Muscle layer of duodenum (tissue), 2 donors: Measurements from ENCODE around the gene ERC2.

ENCODE experiments used
- H3K27ac ChIP-seq: one replicate; pipeline ENCODE4 v1.7.0; 2013; ENCODE audit warnings: mild to moderate bottlenecking, low read length
- H3K27me3 ChIP-seq: one replicate; pipeline ENCODE4 v1.7.0; 2013; ENCODE audit warnings: low read depth, mild to moderate bottlenecking, control low read depth, low read length
- H3K36me3 ChIP-seq, 2 donors: one replicate each; pipeline ENCODE4 v1.7.0; 2013; ENCODE audit warnings: low read length in 2 of 2, control low read depth in 1 of 2, mild to moderate bottlenecking in 1 of 2; ENCODE audit not compliant: insufficient read depth in 2 of 2, control insufficient read depth in 1 of 2
- H3K4me1 ChIP-seq, 2 donors: one replicate each; pipeline ENCODE4 v1.7.0; 2013; ENCODE audit warnings: low read length in 2 of 2, mild to moderate bottlenecking in 2 of 2, control low read depth in 1 of 2, moderate library complexity in 1 of 2; ENCODE audit not compliant: insufficient read depth in 2 of 2, control insufficient read depth in 1 of 2
- H3K4me3 ChIP-seq, 2 donors: one replicate each; pipeline ENCODE4 v1.7.0; 2013; ENCODE audit warnings: low read length in 2 of 2, low read depth in 1 of 2, mild to moderate bottlenecking in 1 of 2
- H3K9me3 ChIP-seq, 2 donors: one replicate each; pipeline ENCODE4 v1.7.0; 2013; ENCODE audit warnings: low read length in 2 of 2, control low read depth in 1 of 2, mild to moderate bottlenecking in 1 of 2; ENCODE audit not compliant: control insufficient read depth in 1 of 2
- donor health status: healthy.

The ERC2 gene

DNA sequence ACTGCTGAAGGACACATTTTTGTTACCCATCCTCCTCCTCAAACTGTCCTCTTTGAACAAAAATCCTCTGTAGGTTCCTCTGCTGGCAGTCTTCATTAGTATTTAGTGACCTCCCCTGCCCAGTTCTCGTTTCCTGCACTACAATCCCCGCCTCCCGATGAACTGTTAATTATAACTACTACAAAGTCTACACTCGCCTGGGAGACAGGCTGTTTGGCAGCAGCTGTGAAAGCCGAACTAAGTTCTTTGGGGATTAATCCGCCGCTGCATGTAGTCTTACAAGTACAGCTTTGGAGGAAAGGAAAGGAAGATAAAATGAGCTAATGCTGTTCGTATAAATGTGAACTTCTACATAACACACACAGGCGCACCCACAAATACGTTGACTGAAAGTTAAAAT, 821.2 kb downstream of the ERC2 start:
- H3K4me3 ChIP-seq, result no peak overlapping the region
- no peaks in the 10 kb centered on the region for H3K27me3 ChIP-seq
- no peaks in the 10 kb centered on the region for H3K36me3 ChIP-seq
- H3K9me3 ChIP-seq, result no peaks in the 10 kb centered on the region
- no peaks in the 10 kb centered on the region for H3K4me1 ChIP-seq
- H3K27ac ChIP-seq, result no peak overlapping the region

DNA sequence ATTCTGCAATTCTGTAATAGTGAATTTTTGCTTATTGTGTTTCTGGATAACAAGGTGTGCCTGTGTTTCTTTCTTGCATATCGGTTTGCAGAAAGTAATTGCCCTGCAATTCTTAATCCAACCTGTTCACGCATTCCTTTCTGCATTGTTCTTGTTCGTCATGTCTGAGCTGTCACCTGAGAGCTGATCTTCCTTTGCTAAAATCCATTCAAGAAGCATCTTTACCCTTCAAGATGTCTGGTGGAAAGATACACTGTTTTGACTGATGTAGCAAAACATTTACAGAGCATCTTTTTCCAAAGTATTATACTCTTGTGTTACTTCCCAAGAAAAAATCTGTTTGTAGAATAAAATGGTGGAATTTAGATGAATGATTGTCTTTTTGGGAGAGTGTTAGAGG, 822.1 kb downstream of the ERC2 start:
- Histone ChIP-seq H3K36me3 (no peaks in the 10 kb centered on the region), H3K27ac (no peak overlapping the region), H3K27me3 (no peaks in the 10 kb centered on the region), H3K4me3 (no peak overlapping the region), H3K9me3 (no peaks in the 10 kb centered on the region), H3K4me1 (no peaks in the 10 kb centered on the region)

DNA sequence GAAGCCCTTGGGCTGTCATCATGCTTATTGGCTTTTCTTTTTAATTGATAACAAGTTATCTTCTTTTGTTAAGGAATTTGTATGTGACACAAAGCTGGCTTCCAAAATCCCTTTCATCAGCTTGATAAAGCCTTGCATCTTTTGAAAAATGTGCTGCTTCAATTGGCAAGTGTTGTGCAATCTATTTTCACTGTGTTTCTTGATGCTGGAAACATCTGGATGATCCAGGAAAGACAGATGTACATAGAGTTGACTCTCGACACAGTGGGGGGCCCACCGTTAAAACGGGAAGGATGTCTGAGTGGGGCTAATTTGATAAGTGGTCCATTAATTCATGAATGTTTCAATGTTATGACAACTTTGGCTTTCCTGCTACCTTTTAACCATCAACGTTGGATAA, 822.8 kb downstream of the ERC2 start:
- H3K4me3 ChIP-seq, result no peak overlapping the region
- no peaks in the 10 kb centered on the region for H3K36me3 ChIP-seq
- no peak overlapping the region for H3K27ac ChIP-seq
- no peaks in the 10 kb centered on the region for H3K4me1 ChIP-seq
- no peaks in the 10 kb centered on the region for H3K9me3 ChIP-seq
- no peaks in the 10 kb centered on the region for H3K27me3 ChIP-seq

DNA sequence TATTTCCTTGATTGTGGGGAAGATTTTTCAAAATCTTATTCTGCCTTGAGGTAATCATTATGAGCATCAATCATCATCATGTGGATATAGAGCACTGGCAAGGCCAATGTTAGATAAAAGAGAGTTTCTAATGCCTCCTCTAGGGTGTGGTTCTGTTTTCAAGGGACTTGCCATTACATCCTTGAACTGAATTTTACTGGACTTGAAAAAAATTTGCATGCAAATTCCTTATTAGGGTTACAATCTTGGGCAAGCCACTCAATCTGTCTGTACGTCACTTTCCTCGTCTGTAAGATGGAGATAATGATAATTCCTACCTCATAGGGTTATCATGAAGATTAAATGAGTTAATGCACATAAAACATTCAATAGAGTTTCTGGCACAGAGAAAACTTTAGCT, 825.0 kb downstream of the ERC2 start:
- Histone ChIP-seq H3K4me3 (no peak overlapping the region), H3K27me3 (no peaks in the 10 kb centered on the region), H3K36me3 (no peaks in the 10 kb centered on the region), H3K9me3 (no peaks in the 10 kb centered on the region), H3K27ac (no peak overlapping the region), H3K4me1 (no peaks in the 10 kb centered on the region)

DNA sequence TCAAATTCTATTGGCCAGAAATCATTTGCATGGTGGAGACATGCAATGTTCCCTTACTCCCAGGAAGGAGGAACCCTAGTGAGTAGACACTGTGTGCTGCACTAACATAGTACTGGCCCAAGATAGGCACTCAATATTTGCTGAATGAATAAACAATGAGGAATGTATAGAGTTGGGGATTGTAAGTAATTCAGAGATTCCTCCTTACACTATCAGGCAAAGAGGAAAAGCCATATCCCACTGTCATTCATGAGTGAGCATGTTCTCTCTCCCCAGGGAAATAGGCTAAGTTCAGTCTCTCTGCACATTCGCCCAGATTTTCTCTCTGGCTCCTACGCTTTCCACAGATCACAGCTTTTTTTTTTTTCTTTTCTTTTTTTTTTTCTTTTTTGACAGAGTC, 826.3 kb downstream of the ERC2 start:
- H3K9me3 ChIP-seq, result no peaks in the 10 kb centered on the region
- H3K36me3 ChIP-seq, result no peaks in the 10 kb centered on the region
- H3K27me3 ChIP-seq, result no peaks in the 10 kb centered on the region
- no peak overlapping the region for H3K27ac ChIP-seq
- no peak overlapping the region for H3K4me3 ChIP-seq
- no peaks in the 10 kb centered on the region for H3K4me1 ChIP-seq

DNA sequence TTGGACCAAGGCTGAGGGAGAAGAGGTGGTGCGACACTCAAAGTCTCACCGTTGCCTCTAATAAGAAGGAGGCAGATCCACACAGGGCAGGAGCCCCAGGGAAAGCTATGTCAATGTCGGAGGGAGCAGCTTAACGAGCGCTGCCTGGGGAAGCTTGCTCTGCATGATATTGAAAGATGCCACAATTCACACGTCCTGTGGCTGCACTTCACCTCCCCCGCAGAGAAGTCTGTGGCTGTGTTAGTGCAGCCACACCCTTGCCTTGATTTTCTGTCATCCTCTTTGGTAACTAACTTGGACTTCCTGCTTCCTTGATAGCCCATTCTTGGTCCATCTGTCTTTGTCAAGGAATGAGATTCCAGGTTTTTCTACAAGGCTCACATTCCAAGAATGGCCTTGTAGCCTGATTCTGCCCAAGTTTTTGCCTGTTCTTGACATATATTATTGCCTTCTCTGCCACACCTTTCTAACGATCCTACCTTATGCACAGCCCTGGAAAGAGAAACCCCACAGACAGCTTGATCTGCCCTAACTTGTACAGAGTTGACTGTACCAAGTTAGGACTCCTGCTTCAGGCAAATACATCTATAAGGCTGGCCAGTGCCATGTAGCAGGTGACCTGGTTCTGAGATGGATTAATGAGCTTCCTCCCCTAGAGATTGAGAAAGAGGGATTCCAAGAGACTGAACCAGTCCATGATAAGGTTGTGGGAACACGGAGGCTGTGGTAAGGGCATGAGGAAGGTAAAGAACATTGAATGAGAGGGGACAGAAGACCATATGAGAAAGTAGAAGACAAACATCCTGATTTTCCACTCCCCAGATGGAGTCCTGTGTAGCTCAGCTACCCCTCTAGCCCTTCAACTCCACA, 828.1 kb downstream of the ERC2 start:
- H3K27me3 ChIP-seq, result no peaks in the 10 kb centered on the region
- H3K9me3 ChIP-seq, result no peaks in the 10 kb centered on the region
- no peak overlapping the region for H3K4me3 ChIP-seq
- no peaks in the 10 kb centered on the region for H3K36me3 ChIP-seq
- H3K4me1 ChIP-seq, result no peaks in the 10 kb centered on the region
- H3K27ac ChIP-seq, result no peak overlapping the region

DNA sequence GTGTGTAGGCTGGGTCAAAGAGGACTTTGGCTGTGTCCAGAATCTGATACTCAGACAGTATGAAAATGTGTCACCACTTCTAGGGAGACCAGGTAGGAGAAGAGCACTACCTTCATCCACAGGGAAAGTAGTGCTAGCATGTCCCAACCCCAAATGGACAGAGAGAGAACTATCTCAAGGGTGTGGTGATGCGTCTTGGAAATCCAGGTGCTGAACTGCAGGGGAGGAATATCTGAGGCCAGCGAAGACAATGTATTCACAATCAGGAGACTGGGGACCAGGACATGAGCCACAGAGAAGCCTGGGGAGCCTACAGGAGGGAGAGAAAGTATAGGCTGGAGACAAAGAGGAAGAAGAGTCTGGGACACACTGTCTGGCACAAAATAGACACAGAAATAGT, 829.1 kb downstream of the ERC2 start:
- Histone ChIP-seq H3K27me3 (no peaks in the 10 kb centered on the region), H3K27ac (no peak overlapping the region), H3K36me3 (no peaks in the 10 kb centered on the region), H3K4me3 (no peak overlapping the region), H3K9me3 (no peaks in the 10 kb centered on the region), H3K4me1 (no peaks in the 10 kb centered on the region)

DNA sequence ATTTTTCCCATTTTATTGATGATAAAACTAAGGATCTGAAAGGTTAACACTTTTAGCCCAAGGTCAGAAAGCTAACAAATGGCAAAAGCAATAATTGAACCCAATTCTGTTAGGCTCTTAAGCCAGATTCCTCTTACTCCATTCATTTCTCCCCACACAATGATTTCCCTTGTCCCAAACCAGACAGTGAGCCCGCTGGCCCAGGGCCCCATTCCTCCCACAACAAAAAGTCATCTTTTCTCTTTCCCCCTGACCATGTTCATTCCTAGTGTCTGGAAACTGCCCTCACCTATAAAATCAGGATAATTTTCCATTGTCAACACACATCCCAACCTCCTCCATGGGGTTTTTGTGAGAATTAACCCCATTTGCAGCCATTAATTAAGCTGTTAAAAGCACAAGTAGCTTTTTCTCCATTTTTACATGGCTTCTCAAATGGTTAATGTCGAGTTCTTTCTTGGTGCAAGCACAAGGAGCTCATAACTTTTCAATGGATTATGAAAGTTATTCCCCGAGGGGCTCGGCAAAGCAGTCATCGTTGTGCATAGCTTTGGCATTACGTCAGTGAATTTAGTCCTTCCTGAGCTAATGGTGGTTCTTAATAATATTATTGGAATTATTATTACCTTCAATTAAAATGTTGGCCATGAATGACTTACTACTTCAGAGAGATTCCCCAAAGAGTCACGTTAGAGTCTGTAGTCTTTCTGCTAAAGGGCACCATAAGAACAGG, 830.2 kb downstream of the ERC2 start:
- no peaks in the 10 kb centered on the region for H3K36me3 ChIP-seq
- H3K4me1 ChIP-seq, result no peaks in the 10 kb centered on the region
- no peak overlapping the region for H3K27ac ChIP-seq
- H3K9me3 ChIP-seq, result no peaks in the 10 kb centered on the region
- H3K4me3 ChIP-seq, result no peak overlapping the region
- no peaks in the 10 kb centered on the region for H3K27me3 ChIP-seq

DNA sequence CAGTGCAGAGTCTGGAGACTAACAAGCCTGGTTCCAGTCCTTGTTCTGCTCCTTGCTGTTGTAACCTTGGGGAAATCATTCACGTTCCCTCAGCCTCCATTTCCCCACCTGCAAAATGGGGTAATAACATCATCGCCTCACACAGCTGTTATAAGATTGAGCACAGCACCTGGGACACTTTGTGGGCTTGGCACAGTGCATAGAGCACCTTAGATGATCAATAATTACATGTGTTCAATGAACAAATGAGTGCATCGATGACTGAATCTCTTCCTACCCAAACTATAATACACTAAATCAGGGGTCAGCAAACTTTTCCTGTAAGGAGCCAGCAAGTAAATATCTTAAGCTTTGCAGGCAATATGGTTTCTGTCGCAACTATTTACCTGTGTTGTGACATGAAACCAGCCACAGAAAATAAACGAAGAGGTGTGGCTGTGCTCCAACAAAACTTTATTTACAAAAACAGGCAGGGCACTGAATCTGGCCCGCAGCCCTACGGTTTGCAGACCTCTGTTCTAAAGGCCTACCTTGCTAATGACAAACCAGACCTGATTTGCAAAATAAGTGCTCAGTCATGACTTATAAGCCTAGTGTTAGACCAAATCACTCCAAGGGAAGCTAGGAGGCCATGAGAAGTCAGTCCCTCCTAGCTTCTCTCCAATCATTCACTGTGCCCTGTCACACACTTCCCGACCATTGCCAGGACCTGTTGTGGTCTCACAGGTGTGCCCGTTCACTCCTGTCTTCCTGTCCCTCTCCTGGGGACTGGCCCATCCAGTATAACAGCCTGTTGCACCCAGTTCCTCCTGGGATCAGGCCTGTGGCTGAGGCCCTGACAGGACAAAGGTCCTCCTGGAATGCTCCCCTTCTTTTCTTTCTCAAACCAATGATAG, 831.7 kb downstream of the ERC2 start:
- Histone ChIP-seq H3K4me3 (no peak overlapping the region), H3K9me3 (no peaks in the 10 kb centered on the region), H3K36me3 (no peaks in the 10 kb centered on the region), H3K4me1 (no peaks in the 10 kb centered on the region), H3K27ac (no peak overlapping the region), H3K27me3 (no peaks in the 10 kb centered on the region)

DNA sequence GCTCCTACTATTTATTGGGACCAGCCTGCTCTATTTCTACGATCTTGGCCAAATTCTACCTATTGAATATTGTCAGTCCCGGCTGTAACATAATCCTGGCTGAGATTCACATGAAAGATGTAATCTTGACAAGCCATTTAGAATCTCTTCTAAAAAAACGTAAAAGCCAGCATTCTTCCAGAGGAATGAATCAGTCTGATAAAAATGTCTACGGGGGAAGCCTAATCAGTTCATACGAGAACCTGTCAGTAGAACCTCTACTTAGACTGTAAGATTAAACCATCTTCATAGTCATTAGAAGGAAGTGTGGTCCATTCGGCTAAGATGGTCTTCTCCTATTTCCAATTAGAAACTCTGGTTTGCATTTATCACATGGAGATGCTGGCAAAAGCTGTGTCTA, 833.9 kb downstream of the ERC2 start:
- Histone ChIP-seq H3K4me3 (no peak overlapping the region), H3K9me3 (no peaks in the 10 kb centered on the region), H3K27ac (no peak overlapping the region), H3K4me1 (no peaks in the 10 kb centered on the region), H3K27me3 (no peaks in the 10 kb centered on the region), H3K36me3 (no peaks in the 10 kb centered on the region)

DNA sequence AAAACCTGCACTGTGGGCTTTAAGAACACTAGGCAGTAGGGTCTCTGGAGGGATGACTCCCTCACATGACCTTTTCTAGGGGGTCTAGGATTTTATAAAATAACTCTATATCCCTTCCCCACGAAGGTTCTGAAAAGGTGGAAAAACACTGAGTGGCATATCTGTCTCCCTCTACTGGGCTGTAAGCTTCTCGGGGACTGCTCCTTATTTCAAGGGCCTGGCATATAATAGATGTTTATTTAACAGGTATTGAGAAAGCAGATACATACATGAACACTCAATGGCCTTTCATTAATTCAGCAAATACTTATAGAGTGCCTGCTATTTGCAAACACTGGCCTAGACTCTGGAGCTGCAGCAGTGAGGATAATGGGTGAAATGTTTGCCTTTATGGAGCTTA, 834.9 kb downstream of the ERC2 start:
- Histone ChIP-seq H3K9me3 (no peaks in the 10 kb centered on the region), H3K27me3 (no peaks in the 10 kb centered on the region), H3K36me3 (no peaks in the 10 kb centered on the region), H3K4me3 (no peak overlapping the region), H3K4me1 (no peaks in the 10 kb centered on the region), H3K27ac (no peak overlapping the region)
